GM20000 (cell line): ENCODE measurements around the gene LEF1.

Experiments used
- DNase-seq: peaks from one replicate; pipeline ENCODE4 v3.0.0; 2012; ENCODE audit warnings: low spot score
- CTCF ChIP-seq: IDR thresholded peaks from 2 replicates; pipeline ENCODE4 v1.5.1; 2012; ENCODE audit warnings: mild to moderate bottlenecking, control low read depth; ENCODE audit errors: extremely low read depth, missing control alignments

Gene LEF1

GRCh38 chr4:108148316-108148715 is 20.4 kb downstream of the LEF1 start:
- DNase-seq, result no peak

GRCh38 chr4:108146819-108147218 is 21.9 kb downstream of the LEF1 start:
- no peak for DNase-seq
- no peak for TF ChIP-seq CTCF

More at GRCh38 chr4:108148316-108148715, 20.4 kb downstream of the LEF1 start:
- no peak for TF ChIP-seq CTCF

- no peak for DNase-seq
- TF ChIP-seq CTCF, result no peak
Measured at GRCh38 chr4:108146336-108146735, 22.4 kb downstream of the LEF1 start.

GRCh38 chr4:108144451-108144850 is 24.3 kb downstream of the LEF1 start:
- no peak for DNase-seq
- no peak for TF ChIP-seq CTCF

- no peak for TF ChIP-seq CTCF
- DNase-seq, result no peak
Measured at GRCh38 chr4:108143515-108143914, 25.2 kb downstream of the LEF1 start.

GRCh38 chr4:108142870-108143269 is 25.9 kb downstream of the LEF1 start:
- TF ChIP-seq CTCF, result no peak

GRCh38 chr4:108141213-108141950 is 27.4 kb downstream of the LEF1 start:
- DNase-seq, result peak; percentile 28
- no peak for TF ChIP-seq CTCF

More at GRCh38 chr4:108142870-108143269, 25.9 kb downstream of the LEF1 start:
- no peak for DNase-seq
